ENCODE data around the gene FYN. TPM values are rescaled to one million over a fixed set of nuclear protein-coding genes. Genes with fewer than 3 reads are reported as not detected.

Gene FYN
- polyA plus RNA-seq, 3 donors = 88.4 to 149 (median 114) TPM

GRCh38 chr6:111633822-111634221 lies 239.4 kb downstream of the FYN start:
- no peak for DNase-seq
- Mint-ChIP-seq H3K4me1 (peaks cover 3% of the 10 kb centered on the region), H3K9me3 (peaks cover 0 to 7% (median 5%) of the 10 kb centered on the region in 7 donors), H3K27me3 (ENCODE audit: low read depth in 3 of 3) (peaks cover 2 to 11% (median 5%) of the 10 kb centered on the region in 3 donors), H3K4me3 (no peak overlapping the region), H3K27ac (no peak overlapping the region), H3K36me3 (peaks cover 0 to 5% of the 10 kb centered on the region in 2 donors)
- Histone ChIP-seq H3K27ac (ENCODE audit: low read depth in 1 of 2, low read length in 2 of 2) (no peak overlapping the region), H3K4me1 (ENCODE audit: control insufficient read depth in 1 of 2, insufficient read depth in 2 of 2, low read length in 2 of 2) (no peaks in the 10 kb centered on the region), H2AFZ (ENCODE audit: insufficient read depth, low read depth, low read length, poor library complexity, severe bottlenecking) (no peak overlapping the region), H3K36me3 (replicated peaks in 1 of 2; ENCODE audit: control insufficient read depth in 1 of 2, insufficient read depth in 2 of 2, low read length in 2 of 2) (no peaks in the 10 kb centered on the region), H3K79me2 (ENCODE audit: insufficient read depth, low read length) (no peaks in the 10 kb centered on the region), H3K27me3 (ENCODE audit: control insufficient read depth in 2 of 2, insufficient read depth in 2 of 2, low read length in 2 of 2) (peaks cover 0 to 3% of the 10 kb centered on the region in 2 donors), H3K4me3 (replicated peaks in 1 of 3; ENCODE audit: low read depth in 2 of 3, low read length in 3 of 3) (no peak overlapping the region), H4K20me1 (ENCODE audit: insufficient read depth, low read length) (no peaks in the 10 kb centered on the region), H3K4me2 (replicated peaks; ENCODE audit: extremely low read depth, low read length, poor library complexity, severe bottlenecking) (no peak overlapping the region), H3K9ac (ENCODE audit: insufficient read depth, low read length, poor library complexity, severe bottlenecking) (no peak overlapping the region), H3K9me3 (replicated peaks in 1 of 2; ENCODE audit: control insufficient read depth in 1 of 2, insufficient read depth in 1 of 2, low read length in 2 of 2) (peaks cover 0 to 5% of the 10 kb centered on the region in 2 donors)
- no CpG with 5 or more reads among the region's 1 CpG for WGBS (ENCODE audit: insufficient coverage)
- intact Hi-C loops (cut with micrococcal nuclease) = no loop called here
- no peak for TF ChIP-seq CTCF (IDR thresholded peaks at IDR 0.05)

GRCh38 chr6:111632468-111633247 lies 240.6 kb downstream of the FYN start:
- H4K20me1 ChIP-seq (ENCODE audit: insufficient read depth, low read length) = no peaks in the 10 kb centered on the region
- intact Hi-C loops (cut with micrococcal nuclease) = no loop called here
- Mint-ChIP-seq H3K4me1 (peaks cover 3% of the 10 kb centered on the region), H3K27ac (no peak overlapping the region), H3K9me3 (peaks cover 0 to 7% (median 5%) of the 10 kb centered on the region in 7 donors), H3K27me3 (ENCODE audit: low read depth in 3 of 3) (peaks cover 2 to 11% (median 5%) of the 10 kb centered on the region in 3 donors), H3K4me3 (no peak overlapping the region), H3K36me3 (peaks cover 0 to 5% of the 10 kb centered on the region in 2 donors)
- no peak overlapping the region for H2AFZ ChIP-seq (ENCODE audit: insufficient read depth, low read depth, low read length, poor library complexity, severe bottlenecking)
- no peak overlapping the region for H3K9ac ChIP-seq (ENCODE audit: insufficient read depth, low read length, poor library complexity, severe bottlenecking)
- no peaks in the 10 kb centered on the region for H3K4me1 ChIP-seq (ENCODE audit: control insufficient read depth in 1 of 2, insufficient read depth in 2 of 2, low read length in 2 of 2)
- WGBS (ENCODE audit: insufficient coverage) = 89% methylated on average over 3 of the region's 4 CpGs
- peaks cover 0 to 3% of the 10 kb centered on the region in 2 donors for H3K27me3 ChIP-seq (ENCODE audit: control insufficient read depth in 2 of 2, insufficient read depth in 2 of 2, low read length in 2 of 2)
- DNase-seq = no peak
- no peak overlapping the region for H3K27ac ChIP-seq (ENCODE audit: low read depth in 1 of 2, low read length in 2 of 2)
- no peaks in the 10 kb centered on the region for H3K79me2 ChIP-seq (ENCODE audit: insufficient read depth, low read length)
- H3K4me2 ChIP-seq (replicated peaks; ENCODE audit: extremely low read depth, low read length, poor library complexity, severe bottlenecking) = no peak overlapping the region
- no peaks in the 10 kb centered on the region for H3K36me3 ChIP-seq (replicated peaks in 1 of 2; ENCODE audit: control insufficient read depth in 1 of 2, insufficient read depth in 2 of 2, low read length in 2 of 2)
- no peak overlapping the region for H3K4me3 ChIP-seq (replicated peaks in 1 of 3; ENCODE audit: low read depth in 2 of 3, low read length in 3 of 3)
- TF ChIP-seq CTCF (IDR thresholded peaks at IDR 0.05) = no peak
- H3K9me3 ChIP-seq (replicated peaks in 1 of 2; ENCODE audit: control insufficient read depth in 1 of 2, insufficient read depth in 1 of 2, low read length in 2 of 2) = peaks cover 0 to 5% of the 10 kb centered on the region in 2 donors

Measured in CD14-positive monocyte (primary cell).